SK-N-SH treated with all-trans-retinoic acid at 6 μM for 48 hours (cell line): ENCODE results near the gene AUNIP.

Experiments
- ATAC-seq: fragments of 200-7000 bp; cut with Tn5 transposase; 3 replicates; pipeline ENCODE4 v1.9.1; 2020; ENCODE audit warnings: mild to moderate bottlenecking, moderate library complexity
- BACH2 ChIP-seq: fragments of 250-450 bp; sonication (Bioruptor Pico); IDR thresholded peaks from 2 replicates; pipeline ENCODE4 v1.9.0; 2021; ENCODE audit warnings: mild to moderate bottlenecking, borderline replicate concordance
- CSDC2 ChIP-seq: fragments of 250-450 bp; sonication (Bioruptor Pico); IDR thresholded peaks from 2 replicates; pipeline ENCODE4 v1.5.0; 2020; ENCODE audit warnings: mild to moderate bottlenecking, moderate library complexity
- GLIS3 ChIP-seq: fragments of 250-450 bp; sonication (Bioruptor Pico); IDR thresholded peaks from 2 replicates; pipeline ENCODE4 v1.5.0; 2020; ENCODE audit warnings: mild to moderate bottlenecking, moderate library complexity
- PATZ1 ChIP-seq: fragments of 250-450 bp; sonication (Bioruptor Pico); IDR thresholded peaks from 2 replicates; pipeline ENCODE4 v1.8.0; 2020; ENCODE audit warnings: mild to moderate bottlenecking, moderate library complexity, borderline replicate concordance
- POU6F1 ChIP-seq: fragments of 250-450 bp; sonication (Bioruptor Pico); IDR thresholded peaks from 2 replicates; pipeline ENCODE4 v1.8.0; 2021; ENCODE audit warnings: low read depth, mild to moderate bottlenecking, moderate library complexity, borderline replicate concordance
- PPARA ChIP-seq: fragments of 250-450 bp; sonication (Bioruptor Pico); IDR thresholded peaks from 2 replicates; pipeline ENCODE4 v1.5.0; 2020; ENCODE audit warnings: mild to moderate bottlenecking, borderline replicate concordance
- SNAI2 ChIP-seq: fragments of 250-450 bp; sonication (Bioruptor Pico); IDR thresholded peaks from 2 replicates; pipeline ENCODE4 v1.5.0; 2020; ENCODE audit warnings: mild to moderate bottlenecking, moderate library complexity
- TCF4 ChIP-seq: fragments of 250-450 bp; sonication (Bioruptor Pico); IDR thresholded peaks from 2 replicates; pipeline ENCODE4 v1.8.0; 2021; ENCODE audit warnings: mild to moderate bottlenecking, moderate library complexity, borderline replicate concordance
- TOX ChIP-seq: fragments of 250-450 bp; sonication (Bioruptor Pico); IDR thresholded peaks from 2 replicates; pipeline ENCODE4 v1.8.0; 2021; ENCODE audit warnings: mild to moderate bottlenecking, moderate library complexity, borderline replicate concordance
- ZC3H10 ChIP-seq: fragments of 250-450 bp; sonication (Bioruptor Pico); IDR thresholded peaks from 2 replicates; pipeline ENCODE4 v1.5.1; 2021; ENCODE audit warnings: mild to moderate bottlenecking, moderate library complexity
- ZFP30 ChIP-seq: fragments of 450-650 bp; formaldehyde crosslinking; IDR thresholded peaks from 2 replicates; pipeline ENCODE4 v1.5.0; 2022; ENCODE audit warnings: mild to moderate bottlenecking, moderate library complexity
- ZNF565 ChIP-seq: fragments of 450-650 bp; formaldehyde crosslinking; conservative IDR thresholded peaks from 2 replicates; pipeline ENCODE4 v1.5.0; 2020; ENCODE audit warnings: low read depth, mild to moderate bottlenecking, moderate library complexity
- ZNF70 ChIP-seq: fragments of 450-650 bp; formaldehyde crosslinking; IDR thresholded peaks from 2 replicates; pipeline ENCODE4 v1.5.0; 2020; ENCODE audit warnings: mild to moderate bottlenecking, moderate library complexity
- ZNF8 ChIP-seq: fragments of 450-650 bp; formaldehyde crosslinking; IDR thresholded peaks from 2 replicates; pipeline ENCODE4 v1.5.0; 2020; ENCODE audit warnings: mild to moderate bottlenecking, moderate library complexity

Gene AUNIP

GRCh38 chr1:25785333-25786067 lies 73.8 kb downstream of the AUNIP start:
- no peak for TF ChIP-seq PATZ1
- TF ChIP-seq BACH2 (CRISPR knock-in tag), result no peak
- TF ChIP-seq POU6F1 (CRISPR knock-in tag), result no peak
- TF ChIP-seq ZNF8 (CRISPR knock-in tag), result no peak
- TF ChIP-seq ZFP30, result no peak
- no peak for TF ChIP-seq TOX (CRISPR knock-in tag)
- TF ChIP-seq PPARA (CRISPR knock-in tag), result no peak
- no peak for TF ChIP-seq ZNF565 (CRISPR knock-in tag)
- no peak for TF ChIP-seq SNAI2 (CRISPR knock-in tag)
- no peak for TF ChIP-seq CSDC2 (CRISPR knock-in tag)
- ATAC-seq, result no peak

- TF ChIP-seq BACH2 (CRISPR knock-in tag), result no peak
- TF ChIP-seq TCF4 (CRISPR knock-in tag), result no peak
- TF ChIP-seq ZC3H10 (CRISPR knock-in tag), result no peak
- TF ChIP-seq TOX (CRISPR knock-in tag), result no peak
- no peak for TF ChIP-seq ZNF70
- no peak for TF ChIP-seq ZNF565 (CRISPR knock-in tag)
- no peak for TF ChIP-seq PPARA (CRISPR knock-in tag)
- no peak for TF ChIP-seq GLIS3
- TF ChIP-seq POU6F1 (CRISPR knock-in tag), result no peak
- no peak for TF ChIP-seq ZNF8 (CRISPR knock-in tag)
- no peak for ATAC-seq
Observed at GRCh38 chr1:25784575-25785051, 74.6 kb downstream of the AUNIP start.
